ENCODE results near the gene PALM.
"Not testable (repeated sequence)": the region's sequence is repeated elsewhere in the genome, so short reads cannot be mapped to it uniquely, and the experiment has no call there.

The PALM gene

DNA sequence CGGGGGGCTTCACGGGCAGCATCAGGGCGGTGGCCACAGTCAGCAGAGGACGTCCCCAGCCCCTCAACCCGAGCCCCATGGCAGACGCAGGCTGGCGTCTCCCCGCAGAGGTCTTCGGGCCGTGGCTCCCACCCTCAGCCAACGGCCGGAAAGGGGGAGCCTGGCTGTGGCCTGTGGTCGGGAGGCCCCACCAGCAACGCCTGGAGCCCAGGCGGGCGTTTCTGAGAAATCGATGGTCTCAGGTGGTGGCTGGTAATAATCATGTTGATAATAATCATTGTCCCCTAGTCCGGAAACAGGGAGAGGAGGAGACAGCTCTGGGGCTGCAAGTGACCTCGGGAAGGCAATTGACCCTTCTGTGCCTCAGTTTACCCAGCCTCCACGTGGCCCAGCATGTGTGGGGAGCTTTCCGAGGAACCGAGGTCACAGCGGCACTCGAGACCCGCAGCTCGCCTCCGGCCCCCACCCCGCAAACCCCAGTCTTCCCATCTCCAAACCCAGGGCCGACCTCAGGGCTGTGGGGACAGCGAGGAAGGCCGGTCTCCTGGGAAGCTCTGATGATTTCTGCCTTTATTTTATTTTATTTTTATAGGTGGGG, 13.3 kb upstream of the PALM start, which contains the start of gene PRSS57:
Gene PRSS57, minus strand, starts transcription at position 101 of the 598 bp plus-strand sequence. Its CDS starts 22 bp downstream, at position 79.
- no peak for DNase-seq (ENCODE audit: low spot score)
- in situ Hi-C loops (cut with MboI; ENCODE audit: low pct_unique_long_range_greater_than_20kb, low sequenced_read_pairs, unreplicated experiment) = no loop called here
- TF ChIP-seq, protein P1, sequence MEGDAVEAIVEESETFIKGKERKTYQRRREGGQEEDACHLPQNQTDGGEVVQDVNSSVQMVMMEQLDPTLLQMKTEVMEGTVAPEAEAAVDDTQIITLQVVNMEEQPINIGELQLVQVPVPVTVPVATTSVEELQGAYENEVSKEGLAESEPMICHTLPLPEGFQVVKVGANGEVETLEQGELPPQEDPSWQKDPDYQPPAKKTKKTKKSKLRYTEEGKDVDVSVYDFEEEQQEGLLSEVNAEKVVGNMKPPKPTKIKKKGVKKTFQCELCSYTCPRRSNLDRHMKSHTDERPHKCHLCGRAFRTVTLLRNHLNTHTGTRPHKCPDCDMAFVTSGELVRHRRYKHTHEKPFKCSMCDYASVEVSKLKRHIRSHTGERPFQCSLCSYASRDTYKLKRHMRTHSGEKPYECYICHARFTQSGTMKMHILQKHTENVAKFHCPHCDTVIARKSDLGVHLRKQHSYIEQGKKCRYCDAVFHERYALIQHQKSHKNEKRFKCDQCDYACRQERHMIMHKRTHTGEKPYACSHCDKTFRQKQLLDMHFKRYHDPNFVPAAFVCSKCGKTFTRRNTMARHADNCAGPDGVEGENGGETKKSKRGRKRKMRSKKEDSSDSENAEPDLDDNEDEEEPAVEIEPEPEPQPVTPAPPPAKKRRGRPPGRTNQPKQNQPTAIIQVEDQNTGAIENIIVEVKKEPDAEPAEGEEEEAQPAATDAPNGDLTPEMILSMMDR (IDR thresholded peaks at IDR 0.05; ENCODE audit: extremely low read depth, insufficient read depth, missing control alignments) = no peak

DNA sequence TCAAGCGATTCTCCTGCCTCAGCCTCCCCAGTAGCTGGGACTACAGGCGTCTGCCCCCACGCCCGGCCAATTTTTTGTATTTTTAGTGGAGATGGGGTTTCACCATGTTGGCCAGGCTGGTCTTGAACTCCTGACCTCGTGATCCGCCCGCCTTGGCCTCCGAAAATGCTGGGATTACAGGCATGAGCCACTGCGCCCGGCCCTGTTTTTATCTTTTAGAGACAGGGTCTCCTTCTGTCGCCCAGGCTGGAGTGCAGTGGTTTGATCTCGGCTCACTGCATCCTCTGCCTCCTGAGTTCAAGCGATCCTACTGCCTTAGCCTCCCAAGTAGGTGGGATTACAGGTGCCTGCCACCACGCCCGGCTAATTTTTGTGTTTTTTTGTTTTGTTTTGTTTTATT, 10.2 kb upstream of the PALM start:
- DNase-seq (ENCODE audit: low spot score); in situ Hi-C loops (cut with MboI; ENCODE audit: low pct_unique_long_range_greater_than_20kb, low sequenced_read_pairs, unreplicated experiment): not testable (repeated sequence)

DNA sequence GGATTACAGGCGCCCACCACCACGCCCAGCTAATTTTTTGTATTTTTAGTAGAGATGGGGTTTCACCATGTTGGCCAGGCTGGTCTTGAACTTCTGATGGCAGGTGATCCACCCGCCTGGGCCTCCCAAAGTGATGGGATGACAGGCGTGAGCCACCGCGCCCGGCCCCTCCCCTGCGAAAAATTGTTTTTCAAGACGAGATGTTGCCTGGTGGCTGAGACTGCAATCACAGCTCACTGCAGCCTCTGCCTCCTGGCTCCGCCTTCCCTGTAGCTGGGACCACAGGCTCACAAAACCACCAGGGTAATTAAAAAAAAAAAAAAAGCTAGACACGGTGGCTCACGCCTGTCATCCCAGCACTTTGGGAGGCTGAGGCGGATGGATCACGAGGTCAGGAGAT, 8.8 kb upstream of the PALM start:
- DNase-seq (ENCODE audit: low spot score); in situ Hi-C loops (cut with MboI; ENCODE audit: low pct_unique_long_range_greater_than_20kb, low sequenced_read_pairs, unreplicated experiment): not testable (repeated sequence)

DNA sequence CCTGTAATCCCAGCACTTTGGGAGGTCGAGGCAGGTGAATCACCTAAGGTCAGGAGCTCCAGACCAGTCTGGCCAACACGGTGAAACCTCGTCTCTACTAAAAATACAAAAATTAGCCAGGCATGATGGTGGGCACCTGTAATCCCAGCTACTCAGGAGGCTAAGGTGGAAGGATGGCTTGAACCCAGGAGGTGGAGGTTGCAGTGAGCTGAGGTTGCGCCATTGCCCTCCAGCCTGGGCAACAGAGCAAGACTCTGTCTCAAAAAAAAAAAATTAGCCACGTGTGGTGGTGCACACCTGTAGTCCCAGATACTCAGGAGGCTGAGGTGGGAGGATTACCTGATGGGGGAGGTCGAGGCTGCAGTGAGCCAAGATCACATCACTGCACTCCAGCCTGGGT, 5.9 kb upstream of the PALM start:
- DNase-seq (ENCODE audit: low spot score); in situ Hi-C loops (cut with MboI; ENCODE audit: low pct_unique_long_range_greater_than_20kb, low sequenced_read_pairs, unreplicated experiment): not testable (repeated sequence)

DNA sequence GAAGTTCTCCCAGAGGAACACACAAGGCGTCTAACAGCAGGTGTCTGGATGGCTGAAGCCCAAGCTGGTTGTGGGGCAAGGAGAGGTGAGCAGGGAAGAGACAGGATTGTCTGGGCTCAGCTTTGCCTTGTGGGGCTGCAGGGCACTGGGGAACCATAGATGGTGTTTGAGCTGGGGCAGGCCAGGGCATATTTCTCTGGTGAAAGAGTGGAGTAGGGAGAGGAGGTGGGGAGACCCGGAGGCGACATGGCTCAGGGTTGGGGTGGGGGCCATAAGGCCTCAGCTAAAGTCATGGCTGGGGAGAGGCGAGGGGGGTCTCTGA, 5.4 kb upstream of the PALM start:
- TF ChIP-seq, protein P1 (IDR thresholded peaks at IDR 0.05; ENCODE audit: extremely low read depth, insufficient read depth, missing control alignments) = no peak
- DNase-seq (ENCODE audit: low spot score) = no peak
- in situ Hi-C loops (cut with MboI; ENCODE audit: low pct_unique_long_range_greater_than_20kb, low sequenced_read_pairs, unreplicated experiment) = no loop called here

DNA sequence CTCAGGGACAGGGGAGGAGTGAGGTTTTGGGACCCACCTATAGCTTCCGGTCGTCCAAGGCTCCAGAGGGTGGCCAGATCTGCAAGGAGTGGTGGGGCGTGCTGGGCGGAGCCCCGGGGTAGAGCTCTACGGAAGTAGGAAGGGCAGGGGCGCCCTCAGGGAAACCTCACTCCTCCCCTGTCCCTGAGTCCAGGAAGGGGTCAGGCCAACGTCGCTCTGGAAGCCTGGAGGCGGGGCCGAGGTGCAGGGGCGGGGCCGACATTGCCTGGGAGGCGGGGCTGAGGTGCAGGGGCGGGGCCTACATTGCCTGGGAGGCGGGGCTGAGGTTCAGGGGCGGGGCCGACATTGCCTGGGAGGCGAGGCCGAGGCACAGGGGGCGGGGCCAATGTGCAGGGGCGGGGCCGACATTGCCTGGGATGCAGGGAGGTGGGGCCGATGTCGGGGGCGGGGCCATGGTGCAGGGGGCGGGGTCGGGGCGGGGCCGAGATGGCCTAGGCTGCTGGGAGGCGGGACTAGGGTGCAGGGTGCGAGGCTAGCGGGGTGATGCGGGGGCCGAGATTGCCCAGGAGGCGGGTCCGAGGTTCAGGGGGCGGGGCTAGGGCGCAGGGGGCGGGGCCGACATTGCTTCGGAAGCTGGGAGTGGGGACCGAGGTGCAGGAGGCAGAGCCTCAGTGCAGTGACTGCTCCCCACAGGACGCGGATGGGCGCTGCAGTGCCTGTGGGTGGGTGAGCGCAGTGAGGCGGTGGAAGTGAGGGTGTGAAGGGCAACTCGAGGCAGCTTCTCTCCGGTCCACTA, 4.9 kb upstream of the PALM start:
- peak; percentile 84 for DNase-seq (ENCODE audit: low spot score)
- TF ChIP-seq, protein P1 (IDR thresholded peaks at IDR 0.05; ENCODE audit: extremely low read depth, insufficient read depth, missing control alignments) = no peak
- in situ Hi-C loops (cut with MboI; ENCODE audit: low pct_unique_long_range_greater_than_20kb, low sequenced_read_pairs, unreplicated experiment) = no loop called here

DNA sequence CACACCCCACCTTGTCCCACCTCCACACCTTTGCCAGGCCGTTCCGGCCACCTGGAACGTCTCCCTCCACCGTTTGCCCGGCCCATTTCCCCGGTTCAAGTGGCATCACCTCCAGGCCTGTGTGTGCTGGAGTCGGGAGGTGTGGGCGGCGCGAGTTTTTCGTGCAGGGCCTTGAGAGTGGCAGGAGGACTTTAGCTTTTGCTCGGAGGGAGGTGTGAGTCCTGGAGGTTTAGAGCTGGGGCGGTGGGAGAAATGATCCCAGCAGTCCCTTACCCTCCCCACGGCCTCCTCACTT, 4.3 kb upstream of the PALM start:
- TF ChIP-seq, protein P1 (IDR thresholded peaks at IDR 0.05; ENCODE audit: extremely low read depth, insufficient read depth, missing control alignments) = no peak
- in situ Hi-C loops (cut with MboI; ENCODE audit: low pct_unique_long_range_greater_than_20kb, low sequenced_read_pairs, unreplicated experiment) = no loop called here
- DNase-seq (ENCODE audit: low spot score) = no peak

DNA sequence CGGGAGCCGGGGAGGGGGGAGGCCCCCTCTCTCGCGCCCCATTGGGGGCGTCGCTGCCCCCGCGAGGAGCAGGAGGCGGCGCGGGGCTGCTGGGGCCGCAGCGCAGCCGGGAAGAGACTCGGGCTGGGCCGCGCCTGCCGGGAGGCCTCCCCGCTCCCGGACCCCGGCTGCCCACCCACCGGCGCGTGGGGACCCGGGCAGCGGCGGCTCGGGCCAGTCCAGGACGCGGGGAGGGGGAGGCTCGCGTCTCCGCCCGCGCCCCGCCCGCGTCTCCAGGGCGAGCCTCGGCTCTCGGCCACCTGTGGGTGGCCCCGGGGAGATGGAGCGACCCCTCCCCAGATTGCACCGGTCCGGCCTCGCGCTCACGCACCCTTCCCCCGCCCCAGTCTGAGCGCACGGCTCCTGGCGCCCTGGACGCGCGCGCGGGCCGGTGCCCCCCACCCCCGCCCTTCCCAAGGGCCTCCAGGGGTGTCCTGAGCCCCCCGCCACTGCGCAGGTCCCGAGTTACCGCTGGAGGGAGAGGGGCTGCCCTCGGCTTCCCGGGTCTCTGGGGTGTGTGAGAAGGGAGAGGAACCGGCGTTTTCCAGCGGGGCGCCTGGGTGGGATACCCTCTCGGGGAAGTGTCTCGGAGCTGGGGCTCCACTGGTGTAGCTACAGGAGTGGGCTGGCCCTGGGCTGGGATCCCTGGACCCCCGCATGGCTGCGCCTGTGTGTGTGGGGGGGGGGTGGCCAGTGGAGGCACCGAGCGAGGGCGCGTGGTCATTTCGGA, 645 bp downstream of the PALM start:
- in situ Hi-C loops (cut with MboI; ENCODE audit: low pct_unique_long_range_greater_than_20kb, low sequenced_read_pairs, unreplicated experiment) = no loop called here

More for the DNA sequence above, 645 bp downstream of the PALM start:
- TF ChIP-seq, protein P1 (IDR thresholded peaks at IDR 0.05; ENCODE audit: extremely low read depth, insufficient read depth, missing control alignments) = no peak
- no peak for DNase-seq (ENCODE audit: low spot score)

All from GM13977 (cell line).